Gastroesophageal sphincter (tissue), 3 donors: ENCODE results near the gene SLC25A39.

Source experiments
- EP300 ChIP-seq: sonication (generic); formaldehyde crosslinking; IDR thresholded peaks from one replicate; pipeline ENCODE4 v1.6.1; 2017; ENCODE audit warnings: antibody characterized with exemption, mild to moderate bottlenecking
- POLR2A ChIP-seq, 2 donors: fragments of 450-650 bp; IDR thresholded peaks; one replicate each; pipeline ENCODE4 v1.6.1; 2017; ENCODE audit warnings: antibody characterized with exemption in 2 of 2, mild to moderate bottlenecking in 2 of 2, moderate library complexity in 1 of 2
- POLR2AphosphoS5 ChIP-seq: sonication (generic); formaldehyde crosslinking; IDR thresholded peaks from one replicate; pipeline ENCODE4 v1.6.1; 2017; ENCODE audit warnings: antibody characterized with exemption
- TF ChIP-seq, protein P1 (sequence below), 4 experiments: fragments of 200-600 bp in 2 of 4; fragments of 450-650 bp in 2 of 4; sonication (generic) in 1 of 4; IDR thresholded peaks; one replicate each; pipeline ENCODE4 v1.5.1; 2017 to 2019; ENCODE audit warnings: antibody characterized with exemption in 4 of 4, mild to moderate bottlenecking in 2 of 4, moderate library complexity in 2 of 4

DNA sequence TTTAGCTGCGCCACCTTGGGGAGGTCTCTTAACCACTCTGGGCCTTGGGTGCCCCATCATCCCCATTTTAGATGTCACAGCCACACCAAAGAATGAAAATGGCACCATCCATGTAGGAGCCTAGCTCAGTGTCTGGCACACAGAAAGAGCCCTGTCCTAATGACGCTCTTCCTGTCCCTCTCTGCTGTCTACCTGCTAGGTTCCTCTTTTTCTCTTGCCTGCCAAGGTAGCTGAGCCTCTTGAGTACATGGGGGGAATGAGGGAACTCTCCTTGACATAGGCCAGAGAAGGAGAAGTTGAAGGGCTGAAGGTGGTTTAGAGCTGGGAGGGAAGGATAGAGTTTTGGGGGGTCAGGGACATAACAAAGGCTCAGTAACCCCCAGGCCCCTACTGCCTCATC lies 14.4 kb downstream of the SLC25A39 start:
- TF ChIP-seq POLR2AphosphoS5 (no peak), EP300 (no peak), POLR2A (IDR thresholded peaks at IDR 0.05) (no peak)
- TF ChIP-seq, protein P1, sequence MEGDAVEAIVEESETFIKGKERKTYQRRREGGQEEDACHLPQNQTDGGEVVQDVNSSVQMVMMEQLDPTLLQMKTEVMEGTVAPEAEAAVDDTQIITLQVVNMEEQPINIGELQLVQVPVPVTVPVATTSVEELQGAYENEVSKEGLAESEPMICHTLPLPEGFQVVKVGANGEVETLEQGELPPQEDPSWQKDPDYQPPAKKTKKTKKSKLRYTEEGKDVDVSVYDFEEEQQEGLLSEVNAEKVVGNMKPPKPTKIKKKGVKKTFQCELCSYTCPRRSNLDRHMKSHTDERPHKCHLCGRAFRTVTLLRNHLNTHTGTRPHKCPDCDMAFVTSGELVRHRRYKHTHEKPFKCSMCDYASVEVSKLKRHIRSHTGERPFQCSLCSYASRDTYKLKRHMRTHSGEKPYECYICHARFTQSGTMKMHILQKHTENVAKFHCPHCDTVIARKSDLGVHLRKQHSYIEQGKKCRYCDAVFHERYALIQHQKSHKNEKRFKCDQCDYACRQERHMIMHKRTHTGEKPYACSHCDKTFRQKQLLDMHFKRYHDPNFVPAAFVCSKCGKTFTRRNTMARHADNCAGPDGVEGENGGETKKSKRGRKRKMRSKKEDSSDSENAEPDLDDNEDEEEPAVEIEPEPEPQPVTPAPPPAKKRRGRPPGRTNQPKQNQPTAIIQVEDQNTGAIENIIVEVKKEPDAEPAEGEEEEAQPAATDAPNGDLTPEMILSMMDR (IDR thresholded peaks at IDR 0.05): no peak
